Sigmoid colon (tissue), 4 donors: ENCODE results near the gene C2orf80.

Experiments
- CTCF ChIP-seq, 4 experiments: fragments of 450-650 bp in 3 of 4; fragments of 200-600 bp in 1 of 4; IDR thresholded peaks; one replicate each; pipeline ENCODE4 v1.5.1; 2016 to 2019; ENCODE audit warnings: antibody characterized with exemption in 4 of 4, mild to moderate bottlenecking in 3 of 4, moderate library complexity in 2 of 4
- POLR2A ChIP-seq, 2 donors: fragments of 450-650 bp; IDR thresholded peaks; one replicate each; pipeline ENCODE4 v1.6.1; 2016; ENCODE audit warnings: antibody characterized with exemption in 2 of 2, mild to moderate bottlenecking in 2 of 2, moderate library complexity in 2 of 2
- POLR2AphosphoS5 ChIP-seq, 4 donors: sonication (generic); formaldehyde crosslinking; IDR thresholded peaks; one replicate each; pipeline ENCODE4 v1.6.1; 2017; ENCODE audit warnings: antibody characterized with exemption in 4 of 4

GRCh38 chr2:208150094-208150493 is 39.7 kb downstream of the C2orf80 start:
- TF ChIP-seq CTCF (IDR thresholded peaks at IDR 0.05) (no peak), POLR2A (IDR thresholded peaks at IDR 0.05) (no peak), POLR2AphosphoS5 (IDR thresholded peaks at IDR 0.05) (no peak)
